A673 (cell line): ENCODE data around the gene CSPG4.

Source experiments
- CTCF ChIP-seq: fragments of 300-800, 200-600 bp; sonication (generic); conservative IDR thresholded peaks from 2 replicates; pipeline ENCODE4 v1.5.1; 2017; ENCODE audit warnings: low read depth, mild to moderate bottlenecking, antibody characterized with exemption, low read length, moderate library complexity, mixed read lengths
- EZH2 ChIP-seq: fragments of 200-600 bp; sonication (generic); IDR thresholded peaks from 2 replicates; pipeline ENCODE4 v1.6.1; 2017; ENCODE audit warnings: borderline replicate concordance, low read depth, mild to moderate bottlenecking, mixed read lengths, antibody characterized with exemption, low read length; ENCODE audit not compliant: poor library complexity, severe bottlenecking

DNA sequence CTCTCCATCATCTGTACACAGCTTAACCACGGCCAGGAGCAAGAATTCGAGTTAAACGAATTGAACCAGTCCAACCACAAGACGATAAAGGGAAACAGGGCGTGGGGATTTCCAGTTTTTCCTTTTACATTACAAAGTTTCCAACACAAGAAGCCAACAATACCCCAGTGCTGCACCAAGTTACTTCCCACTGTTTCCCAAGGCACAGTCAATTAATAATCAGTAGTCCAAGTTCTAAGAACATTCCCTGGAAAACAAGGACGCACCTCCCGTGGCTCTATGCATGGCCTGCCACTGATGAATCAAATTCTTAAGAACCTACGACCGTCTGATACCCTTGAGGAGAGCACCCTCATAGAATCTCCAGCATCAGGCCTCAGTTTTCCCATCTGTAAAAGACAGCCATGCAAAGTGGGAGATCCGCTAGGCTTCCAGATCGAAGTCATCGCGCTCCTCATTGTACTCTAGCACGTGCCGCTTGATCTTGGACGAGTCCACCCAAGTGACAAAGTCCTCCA is 73.4 kb downstream of the CSPG4 start:
- TF ChIP-seq EZH2 (no peak), CTCF (no peak)
